Smooth muscle cell (in vitro differentiated cells): ENCODE data around the gene ANXA11. TPM values are rescaled to one million over a fixed set of nuclear protein-coding genes. Genes with fewer than 3 reads are reported as not detected.

Experiments
- DNase-seq: peaks from one replicate; lab custom pipeline; 2025; ENCODE audit not compliant: unreplicated experiment; lab: John Stamatoyannopoulos, UW
- H2AFZ ChIP-seq: fragments of 200-600 bp; sonication (generic); 2 replicates; pipeline ENCODE4 v1.6.0; 2016; ENCODE audit warnings: antibody characterized with exemption, low read depth, mild to moderate bottlenecking
- H3F3A ChIP-seq: fragments of 200-600 bp; sonication (generic); 2 replicates; pipeline ENCODE4 v1.6.0; 2017; ENCODE audit warnings: antibody characterized with exemption, low read depth
- H3K27ac ChIP-seq: fragments of 200-600 bp; sonication (generic); 2 replicates; pipeline ENCODE4 v1.5.1; 2016; ENCODE audit warnings: low read depth, mild to moderate bottlenecking
- H3K27me3 ChIP-seq: fragments of 200-600 bp; sonication (generic); 2 replicates; pipeline ENCODE4 v1.6.1; 2016; ENCODE audit warnings: low read depth, mild to moderate bottlenecking
- H3K36me3 ChIP-seq: fragments of 200-600 bp; sonication (generic); 2 replicates; pipeline ENCODE4 v1.5.1; 2016; ENCODE audit warnings: low read depth
- H3K4me1 ChIP-seq: fragments of 200-600 bp; sonication (generic); 2 replicates; pipeline ENCODE4 v1.5.1; 2016; ENCODE audit warnings: low read depth
- H3K4me2 ChIP-seq: fragments of 200-600 bp; sonication (generic); 2 replicates; pipeline ENCODE4 v1.6.0; 2016; ENCODE audit warnings: mild to moderate bottlenecking
- H3K4me3 ChIP-seq: fragments of 200-600 bp; sonication (generic); 2 replicates; pipeline ENCODE4 v1.5.1; 2016; ENCODE audit warnings: mild to moderate bottlenecking
- H3K79me2 ChIP-seq: fragments of 200-600 bp; sonication (generic); 2 replicates; pipeline ENCODE4 v1.6.0; 2016; ENCODE audit warnings: low read depth, mild to moderate bottlenecking
- H3K9ac ChIP-seq: fragments of 200-600 bp; sonication (generic); 2 replicates; pipeline ENCODE4 v1.6.0; 2016; ENCODE audit warnings: low read depth
- H3K9me3 ChIP-seq: fragments of 200-600 bp; sonication (generic); replicated peaks from 2 replicates; pipeline ENCODE4 v1.5.1; 2016; ENCODE audit warnings: low read depth
- H4K20me1 ChIP-seq: fragments of 200-600 bp; sonication (generic); 2 replicates; pipeline ENCODE4 v1.6.0; 2016; ENCODE audit warnings: low read depth
- WGBS: methylation state at CpG from one replicate; pipeline ENCODE4 v1.1.7; 2016; ENCODE audit warnings: low lambda C conversion rate; 5-methylcytosine and 5-hydroxymethylcytosine counted together
- polyA plus RNA-seq: library from polyadenylated mRNA; unstranded; fragments of >200 nt; fragmentation: Nextera tagmentation; extraction: Ambion mirVana; gene quantifications from 2 replicates; pipeline ENCODE4 v1.2.1, GENCODE V29; 2016
- total RNA-seq: library from RNA; depleted of rRNA; stranded (reverse); fragments of >200 nt; gene quantifications from 2 replicates; pipeline ENCODE4 v1.2.3, GENCODE V29; 2014
- TF ChIP-seq, protein P1 (sequence below): fragments of 200-600 bp; sonication (generic); IDR thresholded peaks from 2 replicates; pipeline ENCODE4 v1.5.1; 2017; ENCODE audit warnings: borderline replicate concordance, mild to moderate bottlenecking, antibody characterized with exemption; ENCODE audit not compliant: insufficient read depth, poor library complexity, severe bottlenecking

ANXA11 gene
- total and polyA plus RNA-seq, 2 experiments from 2014 or later = 36.6 to 93.4 TPM

- no peak for DNase-seq
- Histone ChIP-seq H3K9ac (peak overlapping the region; percentile 30), H3K4me3 (no peak overlapping the region), H3K27ac (peak overlapping the region; percentile 91), H3F3A (peaks cover 22% of the 10 kb centered on the region), H3K27me3 (no peaks in the 10 kb centered on the region), H3K4me1 (no peaks in the 10 kb centered on the region), H4K20me1 (peaks cover 2% of the 10 kb centered on the region), H3K4me2 (peak overlapping the region; percentile 53), H3K79me2 (no peaks in the 10 kb centered on the region), H2AFZ (no peak overlapping the region), H3K36me3 (no peaks in the 10 kb centered on the region), H3K9me3 (no peaks in the 10 kb centered on the region)
- TF ChIP-seq, protein P1, sequence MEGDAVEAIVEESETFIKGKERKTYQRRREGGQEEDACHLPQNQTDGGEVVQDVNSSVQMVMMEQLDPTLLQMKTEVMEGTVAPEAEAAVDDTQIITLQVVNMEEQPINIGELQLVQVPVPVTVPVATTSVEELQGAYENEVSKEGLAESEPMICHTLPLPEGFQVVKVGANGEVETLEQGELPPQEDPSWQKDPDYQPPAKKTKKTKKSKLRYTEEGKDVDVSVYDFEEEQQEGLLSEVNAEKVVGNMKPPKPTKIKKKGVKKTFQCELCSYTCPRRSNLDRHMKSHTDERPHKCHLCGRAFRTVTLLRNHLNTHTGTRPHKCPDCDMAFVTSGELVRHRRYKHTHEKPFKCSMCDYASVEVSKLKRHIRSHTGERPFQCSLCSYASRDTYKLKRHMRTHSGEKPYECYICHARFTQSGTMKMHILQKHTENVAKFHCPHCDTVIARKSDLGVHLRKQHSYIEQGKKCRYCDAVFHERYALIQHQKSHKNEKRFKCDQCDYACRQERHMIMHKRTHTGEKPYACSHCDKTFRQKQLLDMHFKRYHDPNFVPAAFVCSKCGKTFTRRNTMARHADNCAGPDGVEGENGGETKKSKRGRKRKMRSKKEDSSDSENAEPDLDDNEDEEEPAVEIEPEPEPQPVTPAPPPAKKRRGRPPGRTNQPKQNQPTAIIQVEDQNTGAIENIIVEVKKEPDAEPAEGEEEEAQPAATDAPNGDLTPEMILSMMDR = no peak
- 42% methylated on average over 10 of the region's 10 CpGs for WGBS
Measured at GRCh38 chr10:80154978-80155695, 50.2 kb downstream of the ANXA11 start.

DNA sequence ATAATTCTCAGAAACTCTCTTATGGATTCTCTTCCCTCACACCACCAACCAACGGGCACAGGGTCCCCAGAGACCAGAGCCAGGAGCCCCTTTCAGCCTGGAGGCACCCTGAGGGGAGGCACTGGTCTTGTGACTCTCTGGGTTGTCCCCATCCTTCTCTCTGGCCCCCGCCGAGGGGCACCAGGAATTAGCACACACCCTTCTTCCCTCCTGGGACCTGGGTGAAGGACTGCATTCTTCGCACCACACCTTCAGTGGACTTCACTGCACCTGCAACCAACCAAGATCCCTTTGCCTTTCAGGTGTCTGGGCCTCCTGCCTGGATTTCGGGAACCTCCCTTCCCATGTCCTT, 50.7 kb downstream of the ANXA11 start:
- no peaks in the 10 kb centered on the region for H3K4me1 ChIP-seq
- H3K36me3 ChIP-seq = no peaks in the 10 kb centered on the region
- no peak overlapping the region for H2AFZ ChIP-seq
- H3K4me2 ChIP-seq = no peak overlapping the region
- peak overlapping the region; percentile 91 for H3K27ac ChIP-seq
- H3K27me3 ChIP-seq = no peaks in the 10 kb centered on the region
- no peaks in the 10 kb centered on the region for H3K79me2 ChIP-seq
- no peak overlapping the region for H3K9ac ChIP-seq
- H3F3A ChIP-seq = peaks cover 19% of the 10 kb centered on the region
- peaks cover 2% of the 10 kb centered on the region for H4K20me1 ChIP-seq
- 89% methylated on average over 5 of the region's 5 CpGs for WGBS
- TF ChIP-seq, protein P1 = no peak
- H3K4me3 ChIP-seq = no peak overlapping the region
- no peak for DNase-seq
- no peaks in the 10 kb centered on the region for H3K9me3 ChIP-seq

DNA sequence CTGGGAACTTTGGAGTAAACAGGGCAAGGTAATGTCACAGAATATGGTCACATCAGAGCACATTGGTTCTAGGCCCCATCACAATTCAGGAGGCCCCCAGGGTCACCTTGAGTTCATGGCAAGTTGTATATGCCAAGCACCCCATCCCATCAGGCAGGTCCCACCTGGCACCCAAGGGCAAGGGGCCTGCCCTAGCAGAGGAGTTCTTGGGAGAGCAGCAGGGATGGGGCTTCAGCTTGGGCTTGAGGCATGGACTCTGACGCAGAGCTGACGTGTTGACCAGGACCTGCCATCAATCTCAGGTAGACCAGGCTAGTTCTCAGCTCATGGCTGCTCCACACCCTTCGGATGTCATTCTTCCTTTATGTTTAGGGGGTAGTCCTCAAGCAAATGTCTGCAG, 51.9 kb downstream of the ANXA11 start:
- H3K36me3 ChIP-seq = no peaks in the 10 kb centered on the region
- 88% methylated on average over 3 of the region's 3 CpGs for WGBS
- no peaks in the 10 kb centered on the region for H3K79me2 ChIP-seq
- H3K4me1 ChIP-seq = no peaks in the 10 kb centered on the region
- no peak overlapping the region for H2AFZ ChIP-seq
- H3F3A ChIP-seq = peaks cover 12% of the 10 kb centered on the region
- no peak overlapping the region for H3K9ac ChIP-seq
- no peaks in the 10 kb centered on the region for H3K27me3 ChIP-seq
- no peaks in the 10 kb centered on the region for H3K9me3 ChIP-seq
- no peak overlapping the region for H3K4me3 ChIP-seq
- no peak for DNase-seq
- H4K20me1 ChIP-seq = peaks cover 2% of the 10 kb centered on the region
- no peak overlapping the region for H3K27ac ChIP-seq
- TF ChIP-seq, protein P1 = no peak
- no peak overlapping the region for H3K4me2 ChIP-seq

- Histone ChIP-seq H3K36me3 (no peaks in the 10 kb centered on the region), H3K79me2 (no peaks in the 10 kb centered on the region), H3K9ac (no peak overlapping the region), H3K4me2 (no peak overlapping the region), H3F3A (peaks cover 6% of the 10 kb centered on the region), H3K9me3 (no peaks in the 10 kb centered on the region), H3K27ac (no peak overlapping the region), H3K4me1 (no peaks in the 10 kb centered on the region), H2AFZ (no peak overlapping the region), H3K27me3 (no peaks in the 10 kb centered on the region), H3K4me3 (no peak overlapping the region), H4K20me1 (peaks cover 2% of the 10 kb centered on the region)
- TF ChIP-seq, protein P1 = no peak
- DNase-seq = no peak
- 95% methylated on average over 6 of the region's 6 CpGs for WGBS
Measured at GRCh38 chr10:80152820-80153219, 52.5 kb downstream of the ANXA11 start.
